Measurements from ENCODE around the gene SCN1A.

- TF ChIP-seq CTCF (optimal IDR thresholded peaks at IDR 0.05 in 1 of 3, IDR thresholded peaks at IDR 0.05 in 1 of 3, conservative IDR thresholded peaks at IDR 0.05 in 1 of 3; ENCODE audit: extremely low read depth in 1 of 3, insufficient read depth in 2 of 3, low read length in 3 of 3) (no peak), EZH2 (IDR thresholded peaks at IDR 0.05; ENCODE audit: low read length) (no peak)
Observed at GRCh38 chr2:165952085-165952484, 175.7 kb downstream of the SCN1A start.
